ENCODE measurements around the gene MPST.

DNA sequence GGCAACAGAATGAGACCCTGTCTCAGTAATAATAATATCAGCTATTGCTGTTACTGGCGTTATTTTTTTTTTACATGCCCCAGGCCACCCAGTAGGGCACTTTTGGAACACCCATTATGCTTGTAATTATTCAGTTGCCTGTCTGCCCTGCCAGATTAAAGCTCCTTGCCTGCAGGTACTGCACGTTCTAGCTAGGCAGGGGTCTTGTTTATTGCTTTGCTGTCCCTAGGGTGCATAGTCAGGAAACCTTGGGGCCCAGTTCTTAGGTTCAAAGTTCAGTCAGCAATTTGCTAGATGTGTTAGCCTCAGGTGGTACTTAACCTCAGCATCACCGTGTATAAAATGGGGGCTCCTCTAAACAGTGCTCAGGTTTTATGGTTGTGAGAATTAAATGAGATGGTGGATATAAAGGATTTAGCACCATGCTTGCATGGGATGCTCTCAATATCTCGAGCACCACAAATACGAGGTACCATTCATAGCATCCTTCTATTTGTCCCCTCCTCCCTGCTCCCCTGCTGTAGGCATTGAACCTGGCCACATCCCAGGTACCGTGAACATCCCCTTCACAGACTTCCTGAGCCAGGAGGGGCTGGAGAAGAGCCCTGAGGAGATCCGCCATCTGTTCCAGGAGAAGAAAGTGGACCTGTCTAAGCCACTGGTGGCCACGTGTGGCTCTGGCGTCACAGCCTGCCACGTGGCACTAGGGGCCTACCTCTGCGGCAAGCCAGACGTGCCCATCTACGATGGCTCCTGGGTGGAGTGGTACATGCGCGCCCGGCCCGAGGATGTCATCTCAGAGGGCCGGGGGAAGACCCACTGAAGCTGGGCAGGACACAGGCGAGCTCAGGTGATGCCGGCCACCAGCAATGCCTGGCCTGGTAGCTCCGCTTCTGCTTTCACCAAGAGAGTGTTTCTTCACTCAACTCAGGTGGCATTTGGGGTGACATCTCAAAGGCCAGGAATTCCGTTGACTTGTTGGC is 9.4 kb downstream of the MPST start:
- no peak for TF ChIP-seq CTCF (IDR thresholded peaks at IDR 0.05; ENCODE audit: low read depth, low read length, poor library complexity, severe bottlenecking)
- no peak for TF ChIP-seq EZH2phosphoT487 (IDR thresholded peaks at IDR 0.05; ENCODE audit: borderline replicate concordance, low read length)
